ENCODE measurements around the gene JPH4.
"Not testable (repeated sequence)": the region's sequence is repeated elsewhere in the genome, so short reads cannot be mapped to it uniquely, and the experiment has no call there.

Gene JPH4

GRCh38 chr14:23608454-23608853 is 29.9 kb upstream of the JPH4 start:
- DNase-seq: no peak

- DNase-seq: no peak
These were observed 27.5 kb upstream of the JPH4 start for GRCh38 chr14:23605931-23606585.

GRCh38 chr14:23604675-23605170 is 26.1 kb upstream of the JPH4 start:
- no peak for DNase-seq

- no peak for DNase-seq
These were observed 25.6 kb upstream of the JPH4 start for GRCh38 chr14:23604148-23604547.

GRCh38 chr14:23603103-23603502 is 24.5 kb upstream of the JPH4 start:
- no peak for DNase-seq

- no peak for DNase-seq
These were observed 23.8 kb upstream of the JPH4 start for GRCh38 chr14:23602181-23603095.

GRCh38 chr14:23601845-23602180 is 23.2 kb upstream of the JPH4 start:
- DNase-seq: no peak

- DNase-seq: no peak
These were observed 22.8 kb upstream of the JPH4 start for GRCh38 chr14:23601424-23601823.

GRCh38 chr14:23600806-23601205 is 22.2 kb upstream of the JPH4 start:
- DNase-seq: no peak

- DNase-seq: no peak
These were observed 21.7 kb upstream of the JPH4 start for GRCh38 chr14:23600322-23600707.

GRCh38 chr14:23594191-23594590 is 15.6 kb upstream of the JPH4 start:
- DNase-seq: not testable (repeated sequence)

GRCh38 chr14:23590198-23590597 is 11.6 kb upstream of the JPH4 start:
- DNase-seq: no peak

GRCh38 chr14:23589606-23590005 is 11.0 kb upstream of the JPH4 start:
- DNase-seq: no peak

- DNase-seq: peak; percentile 69 to 84
These were observed 10.5 kb upstream of the JPH4 start for GRCh38 chr14:23588884-23589598.

GRCh38 chr14:23584527-23585203 is 6.1 kb upstream of the JPH4 start:
- DNase-seq: not testable (repeated sequence)

- not testable (repeated sequence) for DNase-seq
These were observed 5.4 kb upstream of the JPH4 start for GRCh38 chr14:23583761-23584526.

- no peak for DNase-seq
These were observed 4.5 kb upstream of the JPH4 start for GRCh38 chr14:23582906-23583760.

- no peak for DNase-seq
These were observed 2.3 kb upstream of the JPH4 start for GRCh38 chr14:23580948-23581281.

GRCh38 chr14:23580152-23580926 is 1.7 kb upstream of the JPH4 start:
- no peak for DNase-seq

GRCh38 chr14:23579739-23580138 is 1.1 kb upstream of the JPH4 start:
- DNase-seq: no peak

- no peak for DNase-seq
These were observed 681 bp upstream of the JPH4 start for GRCh38 chr14:23579311-23579630.

Data from SW 1271 (cell line).